ENCODE results near the gene RSPO4. TPM values are rescaled to one million over a fixed set of nuclear protein-coding genes. Genes with fewer than 3 reads are reported as not detected.

The RSPO4 gene
- total RNA-seq, 1 donor from 2014 or later = 1.4 TPM

DNA sequence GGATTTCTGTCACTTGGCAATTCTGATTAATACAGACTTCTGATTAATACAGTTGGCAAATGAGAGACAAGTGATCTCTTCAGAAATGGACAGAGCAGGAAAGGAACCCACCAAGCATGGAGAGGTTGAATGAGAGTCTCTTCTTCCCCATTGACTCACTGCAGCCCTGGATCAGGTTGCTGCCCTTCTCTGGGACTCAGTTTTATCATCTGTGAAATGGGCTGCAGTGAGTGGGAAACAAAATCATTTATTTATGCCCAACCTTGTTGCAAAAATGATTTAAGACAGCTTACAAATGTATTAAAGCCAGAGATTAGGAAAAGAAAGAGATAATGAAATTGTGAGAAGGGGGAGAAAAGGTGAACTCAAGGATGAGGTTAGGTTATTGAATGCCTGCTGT, 20.8 kb upstream of the RSPO4 start:
- H3K9me3 ChIP-seq = no peaks in the 10 kb centered on the region
- no peaks in the 10 kb centered on the region for H3K36me3 ChIP-seq
- no peaks in the 10 kb centered on the region for H3K27me3 ChIP-seq
- no peak overlapping the region for H3K4me3 ChIP-seq
- intact Hi-C loops (cut with DNase I) = no loop called here
- H3K27ac ChIP-seq = no peak overlapping the region
- DNase-seq (ENCODE audit: low spot score in 2 of 2) = peak in 1 of 2 donors; percentile 8
- H3K4me1 ChIP-seq = no peaks in the 10 kb centered on the region
- TF ChIP-seq, protein P1, sequence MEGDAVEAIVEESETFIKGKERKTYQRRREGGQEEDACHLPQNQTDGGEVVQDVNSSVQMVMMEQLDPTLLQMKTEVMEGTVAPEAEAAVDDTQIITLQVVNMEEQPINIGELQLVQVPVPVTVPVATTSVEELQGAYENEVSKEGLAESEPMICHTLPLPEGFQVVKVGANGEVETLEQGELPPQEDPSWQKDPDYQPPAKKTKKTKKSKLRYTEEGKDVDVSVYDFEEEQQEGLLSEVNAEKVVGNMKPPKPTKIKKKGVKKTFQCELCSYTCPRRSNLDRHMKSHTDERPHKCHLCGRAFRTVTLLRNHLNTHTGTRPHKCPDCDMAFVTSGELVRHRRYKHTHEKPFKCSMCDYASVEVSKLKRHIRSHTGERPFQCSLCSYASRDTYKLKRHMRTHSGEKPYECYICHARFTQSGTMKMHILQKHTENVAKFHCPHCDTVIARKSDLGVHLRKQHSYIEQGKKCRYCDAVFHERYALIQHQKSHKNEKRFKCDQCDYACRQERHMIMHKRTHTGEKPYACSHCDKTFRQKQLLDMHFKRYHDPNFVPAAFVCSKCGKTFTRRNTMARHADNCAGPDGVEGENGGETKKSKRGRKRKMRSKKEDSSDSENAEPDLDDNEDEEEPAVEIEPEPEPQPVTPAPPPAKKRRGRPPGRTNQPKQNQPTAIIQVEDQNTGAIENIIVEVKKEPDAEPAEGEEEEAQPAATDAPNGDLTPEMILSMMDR (IDR thresholded peaks at IDR 0.05) = no peak

DNA sequence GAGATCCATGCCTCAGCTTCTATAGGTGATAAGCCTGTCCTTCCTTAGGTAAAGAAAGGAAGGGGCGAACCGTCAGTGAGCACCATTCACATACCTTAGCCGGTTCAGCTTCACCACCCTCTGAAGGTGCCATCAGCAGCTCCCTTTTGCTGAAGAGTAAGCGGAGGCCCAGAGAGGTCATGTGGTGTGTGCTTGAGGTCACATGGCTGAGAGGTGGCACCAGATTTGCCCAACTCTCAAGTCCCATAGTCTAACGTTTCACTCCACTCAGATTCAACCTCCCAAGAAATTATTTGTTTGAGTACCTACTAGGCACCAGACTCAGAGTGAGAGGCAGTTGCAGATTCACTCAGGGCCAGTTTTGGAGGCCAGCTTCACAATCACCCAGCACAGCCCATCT, 18.5 kb upstream of the RSPO4 start:
- DNase-seq (ENCODE audit: low spot score in 2 of 2) = peak in 1 of 2 donors; percentile 28
- no peak overlapping the region for H3K4me3 ChIP-seq
- no peaks in the 10 kb centered on the region for H3K4me1 ChIP-seq
- no peaks in the 10 kb centered on the region for H3K9me3 ChIP-seq
- no peak overlapping the region for H3K27ac ChIP-seq
- no peaks in the 10 kb centered on the region for H3K27me3 ChIP-seq
- TF ChIP-seq, protein P1 (IDR thresholded peaks at IDR 0.05) = no peak
- intact Hi-C loops (cut with DNase I) = no loop called here
- no peaks in the 10 kb centered on the region for H3K36me3 ChIP-seq

DNA sequence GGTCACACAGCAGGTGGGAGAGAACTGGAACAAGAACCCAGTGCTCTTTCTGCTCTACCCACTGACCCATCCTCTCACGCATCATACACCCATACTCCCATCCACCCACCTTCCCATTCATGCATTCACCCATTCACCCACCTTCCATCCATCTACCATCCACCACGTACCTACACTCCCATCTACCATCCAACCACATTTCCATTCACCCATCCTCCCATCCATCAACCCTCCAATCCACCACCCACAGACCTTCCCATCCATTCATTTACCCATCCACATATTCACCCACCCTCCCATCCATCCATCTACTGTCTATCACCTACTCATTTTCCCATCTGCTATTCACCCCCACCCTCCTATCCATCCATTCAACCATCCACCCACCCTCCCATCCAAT, 17.2 kb upstream of the RSPO4 start:
- H3K4me1 ChIP-seq = no peaks in the 10 kb centered on the region
- intact Hi-C loops (cut with DNase I) = no loop called here
- TF ChIP-seq, protein P1 (IDR thresholded peaks at IDR 0.05) = no peak
- H3K27ac ChIP-seq = no peak overlapping the region
- no peak overlapping the region for H3K4me3 ChIP-seq
- DNase-seq (ENCODE audit: low spot score in 2 of 2) = peak in 1 of 2 donors; percentile 1
- no peaks in the 10 kb centered on the region for H3K9me3 ChIP-seq
- H3K36me3 ChIP-seq = no peaks in the 10 kb centered on the region
- H3K27me3 ChIP-seq = no peaks in the 10 kb centered on the region

DNA sequence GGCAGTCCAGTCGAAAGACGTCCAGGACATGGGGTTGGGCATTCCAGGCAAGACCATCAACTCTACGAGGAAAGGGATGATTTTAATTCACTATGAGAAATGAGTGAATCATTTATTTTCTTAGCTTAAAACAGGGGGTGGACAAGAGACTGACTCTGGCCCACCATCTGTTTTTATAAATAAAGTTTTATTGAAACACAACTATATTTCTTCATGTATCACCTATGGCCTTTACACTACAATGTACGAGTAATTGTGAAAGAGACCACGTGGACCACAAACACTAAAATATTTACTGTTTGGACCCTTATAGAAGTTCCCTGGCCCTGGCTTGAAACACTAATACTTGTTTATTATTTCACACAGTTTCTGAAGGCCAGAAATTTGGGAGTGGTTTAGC, 15.6 kb upstream of the RSPO4 start:
- no peaks in the 10 kb centered on the region for H3K27me3 ChIP-seq
- intact Hi-C loops (cut with DNase I) = no loop called here
- H3K4me1 ChIP-seq = no peaks in the 10 kb centered on the region
- TF ChIP-seq, protein P1 (IDR thresholded peaks at IDR 0.05) = no peak
- H3K4me3 ChIP-seq = no peak overlapping the region
- no peaks in the 10 kb centered on the region for H3K9me3 ChIP-seq
- H3K36me3 ChIP-seq = no peaks in the 10 kb centered on the region
- H3K27ac ChIP-seq = no peak overlapping the region
- peak in 1 of 2 donors; percentile 11 for DNase-seq (ENCODE audit: low spot score in 2 of 2)

DNA sequence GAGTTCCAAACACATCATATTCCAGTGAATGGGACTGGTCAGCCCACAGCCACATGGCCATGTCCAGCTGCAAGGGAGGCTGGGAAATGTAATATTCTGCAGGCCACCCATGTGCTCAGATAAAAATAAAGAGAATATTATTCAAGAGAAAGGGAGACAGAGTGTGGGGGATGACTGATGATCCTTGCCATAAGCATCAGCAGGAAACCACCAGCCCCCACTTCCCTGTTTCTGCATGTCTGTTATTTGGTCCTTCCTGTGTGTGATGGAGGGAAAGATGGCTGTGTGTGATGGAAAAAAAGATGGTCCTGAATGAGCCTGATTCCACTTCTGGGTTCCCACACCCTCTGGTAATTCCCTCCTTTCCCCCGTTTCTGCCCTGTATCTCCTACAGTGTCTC, 13.1 kb upstream of the RSPO4 start:
- intact Hi-C loops (cut with DNase I) = no loop called here
- H3K27me3 ChIP-seq = no peaks in the 10 kb centered on the region
- no peak for DNase-seq (ENCODE audit: low spot score in 2 of 2)
- no peak overlapping the region for H3K4me3 ChIP-seq
- H3K36me3 ChIP-seq = no peaks in the 10 kb centered on the region
- TF ChIP-seq, protein P1 (IDR thresholded peaks at IDR 0.05) = no peak
- H3K9me3 ChIP-seq = no peaks in the 10 kb centered on the region
- H3K4me1 ChIP-seq = no peaks in the 10 kb centered on the region
- H3K27ac ChIP-seq = no peak overlapping the region

DNA sequence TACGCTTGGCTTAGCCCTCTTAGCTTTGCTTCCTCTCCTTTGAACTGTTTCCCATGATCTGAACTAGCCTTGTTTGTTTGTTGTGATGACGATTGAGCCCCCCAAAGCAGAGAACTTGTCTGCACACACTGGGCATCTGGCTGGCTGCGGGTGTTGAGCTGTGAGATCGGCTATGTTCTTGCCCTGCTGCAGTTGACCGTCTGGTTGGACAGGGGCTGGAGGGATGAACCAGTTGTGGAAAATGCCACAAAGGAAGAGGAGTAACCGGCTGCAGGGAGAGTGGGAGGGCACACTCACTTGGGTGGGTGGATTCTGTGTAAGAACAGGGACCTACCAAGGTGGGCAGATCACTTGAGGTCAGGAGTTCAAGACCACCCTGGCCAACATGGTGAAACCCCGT, 12.4 kb upstream of the RSPO4 start:
- no peak for DNase-seq (ENCODE audit: low spot score in 2 of 2)
- TF ChIP-seq, protein P1 (IDR thresholded peaks at IDR 0.05) = no peak
- H3K36me3 ChIP-seq = no peaks in the 10 kb centered on the region
- H3K27me3 ChIP-seq = no peaks in the 10 kb centered on the region
- no peaks in the 10 kb centered on the region for H3K4me1 ChIP-seq
- no peaks in the 10 kb centered on the region for H3K9me3 ChIP-seq
- intact Hi-C loops (cut with DNase I) = no loop called here
- H3K4me3 ChIP-seq = no peak overlapping the region
- H3K27ac ChIP-seq = no peak overlapping the region
